Smooth muscle cell (in vitro differentiated cells): ENCODE measurements around the gene CEP112. TPM values are rescaled to one million over a fixed set of nuclear protein-coding genes. Genes with fewer than 3 reads are reported as not detected.

Source experiments
- DNase-seq: peaks from one replicate; lab custom pipeline; 2025; ENCODE audit not compliant: unreplicated experiment; lab: John Stamatoyannopoulos, UW
- H2AFZ ChIP-seq: fragments of 200-600 bp; sonication (generic); 2 replicates; pipeline ENCODE4 v1.6.0; 2016; ENCODE audit warnings: antibody characterized with exemption, low read depth, mild to moderate bottlenecking
- H3F3A ChIP-seq: fragments of 200-600 bp; sonication (generic); 2 replicates; pipeline ENCODE4 v1.6.0; 2017; ENCODE audit warnings: antibody characterized with exemption, low read depth
- H3K27ac ChIP-seq: fragments of 200-600 bp; sonication (generic); 2 replicates; pipeline ENCODE4 v1.5.1; 2016; ENCODE audit warnings: low read depth, mild to moderate bottlenecking
- H3K27me3 ChIP-seq: fragments of 200-600 bp; sonication (generic); 2 replicates; pipeline ENCODE4 v1.6.1; 2016; ENCODE audit warnings: low read depth, mild to moderate bottlenecking
- H3K36me3 ChIP-seq: fragments of 200-600 bp; sonication (generic); 2 replicates; pipeline ENCODE4 v1.5.1; 2016; ENCODE audit warnings: low read depth
- H3K4me1 ChIP-seq: fragments of 200-600 bp; sonication (generic); 2 replicates; pipeline ENCODE4 v1.5.1; 2016; ENCODE audit warnings: low read depth
- H3K4me2 ChIP-seq: fragments of 200-600 bp; sonication (generic); 2 replicates; pipeline ENCODE4 v1.6.0; 2016; ENCODE audit warnings: mild to moderate bottlenecking
- H3K4me3 ChIP-seq: fragments of 200-600 bp; sonication (generic); 2 replicates; pipeline ENCODE4 v1.5.1; 2016; ENCODE audit warnings: mild to moderate bottlenecking
- H3K79me2 ChIP-seq: fragments of 200-600 bp; sonication (generic); 2 replicates; pipeline ENCODE4 v1.6.0; 2016; ENCODE audit warnings: low read depth, mild to moderate bottlenecking
- H3K9ac ChIP-seq: fragments of 200-600 bp; sonication (generic); 2 replicates; pipeline ENCODE4 v1.6.0; 2016; ENCODE audit warnings: low read depth
- H3K9me3 ChIP-seq: fragments of 200-600 bp; sonication (generic); replicated peaks from 2 replicates; pipeline ENCODE4 v1.5.1; 2016; ENCODE audit warnings: low read depth
- H4K20me1 ChIP-seq: fragments of 200-600 bp; sonication (generic); 2 replicates; pipeline ENCODE4 v1.6.0; 2016; ENCODE audit warnings: low read depth
- WGBS: methylation state at CpG from one replicate; pipeline ENCODE4 v1.1.7; 2016; ENCODE audit warnings: low lambda C conversion rate; 5-methylcytosine and 5-hydroxymethylcytosine counted together
- polyA plus RNA-seq: library from polyadenylated mRNA; unstranded; fragments of >200 nt; fragmentation: Nextera tagmentation; extraction: Ambion mirVana; gene quantifications from 2 replicates; pipeline ENCODE4 v1.2.1, GENCODE V29; 2016
- total RNA-seq: library from RNA; depleted of rRNA; stranded (reverse); fragments of >200 nt; gene quantifications from 2 replicates; pipeline ENCODE4 v1.2.3, GENCODE V29; 2014
- TF ChIP-seq, protein P1 (sequence below): fragments of 200-600 bp; sonication (generic); IDR thresholded peaks from 2 replicates; pipeline ENCODE4 v1.5.1; 2017; ENCODE audit warnings: borderline replicate concordance, mild to moderate bottlenecking, antibody characterized with exemption; ENCODE audit not compliant: insufficient read depth, poor library complexity, severe bottlenecking

The CEP112 gene
- total and polyA plus RNA-seq, 2 experiments from 2014 or later, result 8.3 to 9.9 TPM

DNA sequence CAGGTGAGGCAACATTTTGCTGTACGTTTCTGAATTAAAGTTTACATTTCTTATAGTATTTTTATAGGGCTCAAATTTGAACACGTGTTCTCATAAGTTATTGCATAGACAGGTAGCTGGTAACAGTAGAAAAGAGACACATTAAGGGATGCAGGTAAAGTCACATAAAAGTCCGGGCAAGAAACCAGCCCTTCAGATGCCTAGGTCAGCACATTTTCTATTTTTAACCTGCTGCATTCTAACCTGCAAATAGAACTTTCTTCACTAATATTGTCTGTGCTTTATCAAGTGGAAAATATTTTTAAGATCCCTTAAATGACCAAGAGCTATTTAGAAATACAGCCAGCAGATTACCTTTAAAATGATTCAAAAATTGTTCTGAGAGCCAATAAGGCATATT, 323.1 kb downstream of the CEP112 start:
- Histone ChIP-seq H3K27ac (no peak overlapping the region), H3K9me3 (no peaks in the 10 kb centered on the region), H3K36me3 (no peaks in the 10 kb centered on the region), H3K4me1 (no peaks in the 10 kb centered on the region), H3K9ac (no peak overlapping the region), H3K27me3 (no peaks in the 10 kb centered on the region), H2AFZ (no peak overlapping the region), H3K4me3 (no peak overlapping the region), H4K20me1 (no peaks in the 10 kb centered on the region), H3K4me2 (no peak overlapping the region), H3F3A (no peaks in the 10 kb centered on the region), H3K79me2 (no peaks in the 10 kb centered on the region)
- 93% methylated on average over 3 of the region's 3 CpGs for WGBS
- DNase-seq, result no peak
- TF ChIP-seq, protein P1, sequence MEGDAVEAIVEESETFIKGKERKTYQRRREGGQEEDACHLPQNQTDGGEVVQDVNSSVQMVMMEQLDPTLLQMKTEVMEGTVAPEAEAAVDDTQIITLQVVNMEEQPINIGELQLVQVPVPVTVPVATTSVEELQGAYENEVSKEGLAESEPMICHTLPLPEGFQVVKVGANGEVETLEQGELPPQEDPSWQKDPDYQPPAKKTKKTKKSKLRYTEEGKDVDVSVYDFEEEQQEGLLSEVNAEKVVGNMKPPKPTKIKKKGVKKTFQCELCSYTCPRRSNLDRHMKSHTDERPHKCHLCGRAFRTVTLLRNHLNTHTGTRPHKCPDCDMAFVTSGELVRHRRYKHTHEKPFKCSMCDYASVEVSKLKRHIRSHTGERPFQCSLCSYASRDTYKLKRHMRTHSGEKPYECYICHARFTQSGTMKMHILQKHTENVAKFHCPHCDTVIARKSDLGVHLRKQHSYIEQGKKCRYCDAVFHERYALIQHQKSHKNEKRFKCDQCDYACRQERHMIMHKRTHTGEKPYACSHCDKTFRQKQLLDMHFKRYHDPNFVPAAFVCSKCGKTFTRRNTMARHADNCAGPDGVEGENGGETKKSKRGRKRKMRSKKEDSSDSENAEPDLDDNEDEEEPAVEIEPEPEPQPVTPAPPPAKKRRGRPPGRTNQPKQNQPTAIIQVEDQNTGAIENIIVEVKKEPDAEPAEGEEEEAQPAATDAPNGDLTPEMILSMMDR, result no peak

DNA sequence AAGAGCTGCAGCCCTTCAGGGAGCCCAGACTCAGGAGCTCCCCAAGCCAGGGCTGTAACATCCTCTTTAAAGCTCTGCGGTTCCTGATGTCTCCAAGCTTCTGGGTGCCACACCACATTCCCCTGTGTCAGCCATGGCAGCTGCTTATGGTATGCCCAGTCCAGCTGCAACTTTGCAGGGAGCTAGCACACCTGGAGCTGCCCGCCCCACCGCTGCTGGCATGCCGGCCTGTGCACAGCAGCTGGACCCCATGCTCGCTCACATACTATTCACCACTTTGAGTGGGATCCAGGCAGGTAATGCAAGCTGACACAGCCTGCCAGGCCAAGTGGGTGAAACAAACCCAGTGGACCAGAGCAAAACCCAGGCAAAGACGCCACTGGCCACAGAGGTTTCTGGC, 324.9 kb downstream of the CEP112 start:
- Histone ChIP-seq H3K9ac (no peak overlapping the region), H4K20me1 (no peaks in the 10 kb centered on the region), H3K27me3 (no peaks in the 10 kb centered on the region), H2AFZ (no peak overlapping the region), H3K36me3 (no peaks in the 10 kb centered on the region), H3K4me3 (no peak overlapping the region), H3K4me1 (no peaks in the 10 kb centered on the region), H3F3A (no peaks in the 10 kb centered on the region), H3K79me2 (no peaks in the 10 kb centered on the region), H3K4me2 (no peak overlapping the region), H3K27ac (no peak overlapping the region), H3K9me3 (no peaks in the 10 kb centered on the region)
- no peak for DNase-seq
- 98% methylated on average over 6 of the region's 6 CpGs for WGBS
- TF ChIP-seq, protein P1, result no peak

DNA sequence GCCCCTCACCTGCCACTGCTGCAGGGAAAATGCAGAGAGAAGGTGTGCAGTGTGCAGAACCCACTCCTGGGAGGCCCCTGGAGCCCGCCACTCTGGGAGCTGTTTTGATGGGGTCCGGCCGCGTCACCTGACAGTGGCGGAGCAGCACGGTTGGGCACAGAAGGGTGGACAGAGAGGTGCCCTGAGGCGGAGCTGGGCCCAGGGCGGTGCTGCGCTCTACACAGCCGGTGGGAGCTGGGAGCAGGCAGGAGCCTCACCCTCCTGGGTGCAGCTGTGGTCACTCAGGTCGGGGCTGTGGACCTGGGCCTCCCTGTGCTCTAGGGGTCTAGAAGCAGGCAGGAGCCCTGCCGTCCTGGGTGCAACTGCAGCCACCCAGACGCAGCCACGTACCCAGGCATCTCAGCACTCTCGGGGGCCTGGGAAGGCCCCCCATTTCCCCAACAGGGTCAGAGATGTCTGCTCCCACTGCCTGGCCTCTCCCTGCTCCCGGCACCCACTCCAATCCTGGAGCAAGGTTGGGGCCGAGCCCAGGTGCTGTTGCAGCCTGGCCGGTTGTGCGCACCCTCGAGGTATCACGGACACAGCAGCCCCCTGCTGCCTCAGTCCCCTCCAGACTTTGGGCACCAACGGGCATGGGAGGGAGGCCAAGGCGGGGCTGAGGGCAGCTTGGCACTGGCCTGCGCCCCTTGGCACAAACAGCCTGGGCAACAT, 326.1 kb downstream of the CEP112 start:
- Histone ChIP-seq H3K9ac (no peak overlapping the region), H3K9me3 (no peaks in the 10 kb centered on the region), H3K4me2 (no peak overlapping the region), H3K4me3 (no peak overlapping the region), H3F3A (no peaks in the 10 kb centered on the region), H4K20me1 (no peaks in the 10 kb centered on the region), H3K27me3 (no peaks in the 10 kb centered on the region), H3K79me2 (no peaks in the 10 kb centered on the region), H3K36me3 (no peaks in the 10 kb centered on the region), H3K4me1 (no peaks in the 10 kb centered on the region), H2AFZ (no peak overlapping the region), H3K27ac (no peak overlapping the region)
- TF ChIP-seq, protein P1, result no peak
- WGBS, result 92% methylated on average over 24 of the region's 24 CpGs
- no peak for DNase-seq

DNA sequence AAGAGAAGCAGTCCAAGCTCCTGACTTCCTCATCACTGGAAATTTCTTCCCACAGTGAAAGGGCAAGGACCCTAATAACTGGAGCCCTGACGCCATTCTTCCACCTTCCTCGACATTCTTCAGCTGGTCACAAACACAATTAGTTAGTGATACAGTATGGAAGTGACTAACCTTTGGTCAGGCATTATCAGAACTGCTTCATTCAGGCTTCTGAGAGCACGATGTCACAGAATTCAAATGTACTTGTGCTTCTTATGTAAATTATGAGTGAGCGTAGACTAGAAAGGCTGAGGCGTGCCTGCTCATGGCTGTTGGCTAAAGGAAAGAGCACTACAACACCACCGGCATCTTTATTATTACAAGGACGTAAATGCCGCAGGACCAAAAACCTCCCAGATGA, 327.5 kb downstream of the CEP112 start:
- H3F3A ChIP-seq, result no peaks in the 10 kb centered on the region
- WGBS, result 95% methylated on average over 8 of the region's 8 CpGs
- no peaks in the 10 kb centered on the region for H3K4me1 ChIP-seq
- H3K36me3 ChIP-seq, result no peaks in the 10 kb centered on the region
- H3K9ac ChIP-seq, result no peak overlapping the region
- no peak overlapping the region for H3K4me2 ChIP-seq
- H3K4me3 ChIP-seq, result no peak overlapping the region
- TF ChIP-seq, protein P1, result no peak
- H3K9me3 ChIP-seq, result no peaks in the 10 kb centered on the region
- DNase-seq, result no peak
- H2AFZ ChIP-seq, result no peak overlapping the region
- H3K27ac ChIP-seq, result no peak overlapping the region
- H3K79me2 ChIP-seq, result no peaks in the 10 kb centered on the region
- no peaks in the 10 kb centered on the region for H3K27me3 ChIP-seq
- no peaks in the 10 kb centered on the region for H4K20me1 ChIP-seq
